ENCODE data around the gene ZFP14. TPM values are rescaled to one million over a fixed set of nuclear protein-coding genes. Genes with fewer than 3 reads are reported as not detected.

The ZFP14 gene
- polyA plus RNA-seq, 1 experiment: 0.87 TPM

- CTCF ChIA-PET: interaction anchor here (1.0 kb wide), 1 partner anchor 44 kb away, joined by 3 read pairs; no protein-coding TSS in a partner anchor
- TF ChIP-seq CTCF (IDR thresholded peaks at IDR 0.05; ENCODE audit: insufficient read depth, low read depth, low read length): no peak
- DNase-seq (ENCODE audit: low read depth): no peak
- POLR2A ChIA-PET: no interaction called here
- Histone ChIP-seq H3K36me3 (ENCODE audit: control insufficient read depth, insufficient read depth, low read length) (no peaks in the 10 kb centered on the region; the same call in 1 of the 2 replicates), H3K27me3 (ENCODE audit: control insufficient read depth, insufficient read depth, low read length) (no peaks in the 10 kb centered on the region), H3K4me3 (ENCODE audit: low read depth, low read length) (no peak overlapping the region)
Observed at GRCh38 chr19:36373638-36374156, 5.3 kb downstream of the ZFP14 start.

GRCh38 chr19:36371886-36372285, 7.1 kb downstream of the ZFP14 start:
- H3K36me3 ChIP-seq (ENCODE audit: control insufficient read depth, insufficient read depth, low read length): no peaks in the 10 kb centered on the region; the same call in 1 of the 2 replicates
- POLR2A ChIA-PET: no interaction called here
- no peak for TF ChIP-seq CTCF (IDR thresholded peaks at IDR 0.05; ENCODE audit: insufficient read depth, low read depth, low read length)

DNA sequence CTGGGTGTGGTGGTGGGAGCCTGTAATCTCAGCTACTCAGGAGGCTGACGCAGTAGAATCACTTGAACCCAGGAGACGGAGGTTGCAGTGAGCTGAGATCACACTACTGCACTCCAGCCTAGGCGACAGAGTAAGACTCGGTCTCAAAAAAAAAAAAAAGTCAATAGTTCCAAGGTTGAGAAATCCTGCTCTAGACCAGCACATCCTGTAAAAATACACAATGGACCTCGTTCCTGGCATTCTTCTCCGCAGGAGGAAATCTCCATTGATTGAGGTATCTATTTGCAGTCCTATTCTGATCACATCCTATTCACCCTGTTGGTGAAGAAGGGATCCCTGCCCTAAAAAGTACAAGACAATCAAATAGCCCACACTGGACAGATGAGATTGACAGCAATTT, 15.2 kb downstream of the ZFP14 start:
- no peak overlapping the region for H3K4me3 ChIP-seq (ENCODE audit: low read depth, low read length)
- DNase-seq (ENCODE audit: low read depth): no peak
- CTCF ChIA-PET: interaction anchor here (0.6 kb wide), 1 partner anchor 15 kb away, joined by 3 read pairs; no protein-coding TSS in a partner anchor
- POLR2A ChIA-PET: no interaction called here
- no peak for TF ChIP-seq CTCF (IDR thresholded peaks at IDR 0.05; ENCODE audit: insufficient read depth, low read depth, low read length)
- H3K36me3 ChIP-seq (ENCODE audit: control insufficient read depth, insufficient read depth, low read length): peaks cover 1% of the 10 kb centered on the region
- H3K27me3 ChIP-seq (ENCODE audit: control insufficient read depth, insufficient read depth, low read length): no peaks in the 10 kb centered on the region

More at GRCh38 chr19:36371886-36372285, 7.1 kb downstream of the ZFP14 start:
- CTCF ChIA-PET: interaction anchor here (0.6 kb wide), 1 partner anchor 368 kb away, joined by 3 read pairs; no protein-coding TSS in a partner anchor
- H3K27me3 ChIP-seq (ENCODE audit: control insufficient read depth, insufficient read depth, low read length): no peaks in the 10 kb centered on the region
- H3K4me3 ChIP-seq (ENCODE audit: low read depth, low read length): no peak overlapping the region
- DNase-seq (ENCODE audit: low read depth): no peak

DNA sequence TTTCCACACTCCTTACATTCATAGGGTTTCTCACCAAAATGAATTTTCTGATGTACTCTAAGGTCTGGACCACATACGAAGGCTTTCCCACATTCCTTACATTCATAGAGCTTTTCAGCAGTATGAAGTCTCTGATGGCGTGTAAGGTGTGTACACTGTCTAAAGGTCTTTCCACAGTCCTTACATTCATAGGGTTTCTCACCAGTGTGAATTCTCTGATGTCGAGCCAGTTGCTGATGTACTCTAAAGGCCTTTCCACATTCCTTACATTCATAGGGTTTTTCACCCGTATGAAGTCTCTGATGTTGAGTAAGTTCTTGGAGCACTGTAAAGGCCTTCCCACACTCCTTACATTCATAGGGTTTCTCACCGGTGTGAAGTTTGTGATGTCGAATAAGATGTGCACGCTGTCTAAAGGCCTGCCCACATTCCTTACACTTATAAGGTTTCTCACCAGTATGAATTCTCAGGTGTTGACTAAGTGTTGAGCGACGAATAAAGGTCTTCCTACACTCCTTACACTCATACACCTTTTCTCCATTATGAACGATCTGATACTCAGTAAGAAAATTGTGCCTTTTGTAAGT, 38.1 kb downstream of the ZFP14 start:
- no peak for TF ChIP-seq CTCF (IDR thresholded peaks at IDR 0.05; ENCODE audit: insufficient read depth, low read depth, low read length)
- Histone ChIP-seq H3K36me3 (ENCODE audit: control insufficient read depth, insufficient read depth, low read length) (no peaks in the 10 kb centered on the region), H3K27me3 (ENCODE audit: control insufficient read depth, insufficient read depth, low read length) (no peaks in the 10 kb centered on the region), H3K4me3 (ENCODE audit: low read depth, low read length) (no peak overlapping the region)
- CTCF ChIA-PET: no interaction called here
- POLR2A ChIA-PET: no interaction called here
- DNase-seq (ENCODE audit: low read depth): no peak

DNA sequence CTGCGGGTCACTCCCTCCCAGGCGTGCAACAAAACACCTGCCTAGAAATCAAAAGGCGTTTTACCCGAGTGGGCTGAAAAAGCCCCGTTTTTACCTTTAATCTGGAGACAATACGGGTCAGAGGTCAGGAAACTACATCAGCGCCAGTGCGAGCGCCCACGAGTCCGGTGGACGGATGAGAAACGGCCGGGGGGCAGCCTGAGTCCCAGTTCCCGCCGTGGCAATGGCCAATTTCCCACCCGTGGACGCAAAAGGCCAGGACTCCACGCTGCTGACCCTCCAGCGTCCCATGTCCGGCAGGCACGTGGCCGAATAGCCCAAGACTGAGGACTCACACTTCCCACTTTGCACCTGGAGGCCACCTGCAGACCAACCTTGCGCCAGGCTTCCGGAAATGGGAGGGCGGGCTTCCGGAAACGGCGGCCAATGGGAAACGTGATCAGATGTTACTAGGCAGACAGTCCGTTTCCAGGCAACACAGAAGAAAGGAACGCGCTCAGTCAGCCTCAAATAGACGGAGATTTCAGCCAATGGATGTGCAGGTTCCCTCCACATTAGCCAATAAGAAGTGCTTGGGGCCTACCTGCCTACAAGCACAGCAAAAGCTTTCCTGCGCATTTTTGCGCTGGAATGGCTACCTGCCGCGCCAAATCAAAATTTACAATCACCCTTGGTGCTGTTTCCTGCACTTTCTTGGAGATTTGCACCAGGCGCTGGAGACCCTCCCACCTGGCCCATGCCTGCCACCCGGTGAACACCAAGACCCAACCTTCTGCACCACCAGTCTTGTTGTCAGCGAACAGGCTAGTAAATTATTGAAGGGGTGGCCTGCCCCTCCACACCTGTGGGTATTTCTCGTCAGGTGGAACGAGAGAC, 47.4 kb downstream of the ZFP14 start:
- no peaks in the 10 kb centered on the region for H3K27me3 ChIP-seq (ENCODE audit: control insufficient read depth, insufficient read depth, low read length)
- DNase-seq (ENCODE audit: low read depth): peak; percentile 85
- peaks cover 7% of the 10 kb centered on the region for H3K36me3 ChIP-seq (ENCODE audit: control insufficient read depth, insufficient read depth, low read length)
- POLR2A ChIA-PET: no interaction called here
- TF ChIP-seq CTCF (IDR thresholded peaks at IDR 0.05; ENCODE audit: insufficient read depth, low read depth, low read length): no peak
- peak overlapping the region; percentile 71 for H3K4me3 ChIP-seq (ENCODE audit: low read depth, low read length)
- CTCF ChIA-PET: no interaction called here

Data from BJ (cell line).